Stimulated activated CD4-positive, alpha-beta T cell treated with anti-CD3 and anti-CD28 coated beads, Interleukin-2, amount 100 ng/mL, for 48 hours (primary cell): ENCODE data around the gene CDCP1.

Experiments used
- DNase-seq, 2 donors: peaks; one replicate each; pipeline ENCODE4 v3.0.0-alpha.2; 2020

Gene CDCP1

GRCh38 chr3:45145681-45146614, at the start of gene CDCP1:
CDCP1 (minus strand) TSS chr3:45146378; CDS start chr3:45146287, 91 bp downstream.
- no peak for DNase-seq

GRCh38 chr3:45194791-45195190, 48.6 kb upstream of the CDCP1 start:
- no peak for DNase-seq

- no peak for DNase-seq
Measured at GRCh38 chr3:45191924-45192417, 45.8 kb upstream of the CDCP1 start.

- no peak for DNase-seq
Measured at GRCh38 chr3:45191424-45191823, 45.2 kb upstream of the CDCP1 start.

GRCh38 chr3:45188719-45189659, 42.8 kb upstream of the CDCP1 start:
- DNase-seq, result no peak

GRCh38 chr3:45187694-45188141, 41.5 kb upstream of the CDCP1 start:
- no peak for DNase-seq

GRCh38 chr3:45186871-45187270, 40.7 kb upstream of the CDCP1 start:
- DNase-seq, result no peak

- DNase-seq, result no peak
Measured at GRCh38 chr3:45185461-45185860, 39.3 kb upstream of the CDCP1 start.

GRCh38 chr3:45185052-45185451, 38.9 kb upstream of the CDCP1 start:
- DNase-seq, result no peak

- no peak for DNase-seq
Measured at GRCh38 chr3:45183872-45184262, 37.7 kb upstream of the CDCP1 start.

- no peak for DNase-seq
Measured at GRCh38 chr3:45182915-45183871, 37.0 kb upstream of the CDCP1 start.

GRCh38 chr3:45181496-45181895, 35.3 kb upstream of the CDCP1 start:
- no peak for DNase-seq

- DNase-seq, result no peak
Measured at GRCh38 chr3:45180899-45181298, 34.7 kb upstream of the CDCP1 start.

- no peak for DNase-seq
Measured at GRCh38 chr3:45180051-45180450, 33.9 kb upstream of the CDCP1 start.

- no peak for DNase-seq
Measured at GRCh38 chr3:45179163-45179562, 33.0 kb upstream of the CDCP1 start.

- no peak for DNase-seq
Measured at GRCh38 chr3:45178183-45179023, 32.2 kb upstream of the CDCP1 start.

- no peak for DNase-seq
Measured at GRCh38 chr3:45176912-45177311, 30.7 kb upstream of the CDCP1 start.

GRCh38 chr3:45174234-45174633, 28.1 kb upstream of the CDCP1 start:
- DNase-seq, result no peak

GRCh38 chr3:45173776-45174175, 27.6 kb upstream of the CDCP1 start:
- DNase-seq, result no peak

- DNase-seq, result no peak
Measured at GRCh38 chr3:45171283-45171682, 25.1 kb upstream of the CDCP1 start.

GRCh38 chr3:45170096-45170495, 23.9 kb upstream of the CDCP1 start:
- no peak for DNase-seq
